HepG2 (cell line): ENCODE data around the gene CDK10. TPM values are rescaled to one million over a fixed set of nuclear protein-coding genes. Genes with fewer than 3 reads are reported as not detected.

Experiments
- ARNT2 ChIP-seq: sonication (generic); formaldehyde crosslinking; IDR thresholded peaks from 2 replicates; pipeline ENCODE4 v1.8.0; 2022; ENCODE audit warnings: mild to moderate bottlenecking, low read depth, missing genetic modification reagents, moderate library complexity
- ARNTL ChIP-seq: sonication (generic); formaldehyde crosslinking; IDR thresholded peaks from 2 replicates; pipeline ENCODE4 v1.4.0; 2020; ENCODE audit warnings: mild to moderate bottlenecking, missing genetic modification reagents
- CAMTA2 ChIP-seq: sonication (generic); formaldehyde crosslinking; IDR thresholded peaks from 2 replicates; pipeline ENCODE4 v1.4.0; 2020; ENCODE audit warnings: mild to moderate bottlenecking, missing genetic modification reagents, borderline replicate concordance
- CEBPG ChIP-seq: IDR thresholded peaks from 2 replicates; pipeline ENCODE4 v1.6.1; 2016
- IRX3 ChIP-seq: sonication (generic); formaldehyde crosslinking; IDR thresholded peaks from 2 replicates; pipeline ENCODE4 v1.8.1; 2023; ENCODE audit warnings: mild to moderate bottlenecking, low read depth, missing genetic modification reagents, borderline replicate concordance
- ISL2 ChIP-seq: sonication (generic); formaldehyde crosslinking; IDR thresholded peaks from 2 replicates; pipeline ENCODE4 v1.5.0; 2020; ENCODE audit warnings: missing genetic modification reagents
- JDP2 ChIP-seq: sonication (generic); formaldehyde crosslinking; IDR thresholded peaks from 2 replicates; pipeline ENCODE4 v1.8.1; 2022; ENCODE audit warnings: missing genetic modification reagents, borderline replicate concordance
- MEF2D ChIP-seq: sonication (generic); formaldehyde crosslinking; IDR thresholded peaks from 2 replicates; pipeline ENCODE4 v1.5.1; 2020; ENCODE audit warnings: mild to moderate bottlenecking, missing genetic modification reagents
- MLLT10 ChIP-seq: sonication (generic); formaldehyde crosslinking; IDR thresholded peaks from 2 replicates; pipeline ENCODE4 v1.4.0; 2020; ENCODE audit warnings: missing genetic modification reagents
- NCOA1 ChIP-seq: sonication (generic); formaldehyde crosslinking; IDR thresholded peaks from 2 replicates; pipeline ENCODE4 v1.9.0; 2021; ENCODE audit warnings: missing genetic modification reagents
- PPARG ChIP-seq: conservative IDR thresholded peaks from 2 replicates; pipeline ENCODE4 v1.6.1; 2016; ENCODE audit warnings: missing biosample characterization, missing genetic modification reagents
- SOX6 ChIP-seq, 2 experiments: fragments of 450-650 bp in 1 of 2; sonication (generic) in 1 of 2; formaldehyde crosslinking in 1 of 2; IDR thresholded peaks; 2 replicates each; pipeline versions ENCODE4 v1.4.0 to v1.6.1; 2017 to 2020; ENCODE audit warnings: antibody characterized with exemption in 1 of 2, mild to moderate bottlenecking in 1 of 2, missing genetic modification reagents in 1 of 2
- SPEN ChIP-seq: sonication (generic); formaldehyde crosslinking; IDR thresholded peaks from 2 replicates; pipeline ENCODE4 v1.5.1; 2020; ENCODE audit warnings: low read depth, mild to moderate bottlenecking, missing genetic modification reagents
- STAT5B ChIP-seq: sonication (generic); formaldehyde crosslinking; IDR thresholded peaks from 2 replicates; pipeline ENCODE4 v1.4.0; 2020; ENCODE audit warnings: missing genetic modification reagents
- TEAD2 ChIP-seq: sonication (generic); formaldehyde crosslinking; IDR thresholded peaks from 2 replicates; pipeline ENCODE4 v1.9.0; 2021; ENCODE audit warnings: missing genetic modification reagents
- TMF1 ChIP-seq: sonication (generic); formaldehyde crosslinking; IDR thresholded peaks from 2 replicates; pipeline ENCODE4 v1.8.1; 2022; ENCODE audit warnings: low read depth, missing genetic modification reagents
- YY1 ChIP-seq: IDR thresholded peaks from 2 replicates; pipeline ENCODE4 v1.6.1; 2011; ENCODE audit warnings: low read length, low read depth, moderate library complexity, mild to moderate bottlenecking; ENCODE audit not compliant: insufficient read depth, insufficient replicate concordance
- ZFYVE20 ChIP-seq: sonication (generic); formaldehyde crosslinking; IDR thresholded peaks from 2 replicates; pipeline ENCODE4 v1.8.0; 2023; ENCODE audit warnings: low read depth, mild to moderate bottlenecking, moderate library complexity, missing genetic modification reagents, borderline replicate concordance
- ZNF230 ChIP-seq: sonication (generic); formaldehyde crosslinking; IDR thresholded peaks from 2 replicates; pipeline ENCODE4 v1.4.0; 2020; ENCODE audit warnings: mild to moderate bottlenecking, missing genetic modification reagents
- ZNF251 ChIP-seq: sonication (generic); formaldehyde crosslinking; IDR thresholded peaks from 2 replicates; pipeline ENCODE4 v1.9.0; 2021; ENCODE audit warnings: mild to moderate bottlenecking, missing genetic modification reagents
- ZNF253 ChIP-seq: sonication (generic); formaldehyde crosslinking; IDR thresholded peaks from 2 replicates; pipeline ENCODE4 v1.8.0; 2022; ENCODE audit warnings: mild to moderate bottlenecking, missing genetic modification reagents, borderline replicate concordance
- ZNF263 ChIP-seq: sonication (generic); formaldehyde crosslinking; IDR thresholded peaks from 2 replicates; pipeline ENCODE4 v1.4.0; 2020; ENCODE audit warnings: missing genetic modification reagents
- ZNF441 ChIP-seq: sonication (generic); formaldehyde crosslinking; IDR thresholded peaks from 2 replicates; pipeline ENCODE4 v1.7.0; 2021; ENCODE audit warnings: missing genetic modification reagents, borderline replicate concordance
- ZNF451 ChIP-seq: sonication (generic); formaldehyde crosslinking; IDR thresholded peaks from 2 replicates; pipeline ENCODE4 v1.5.0; 2020; ENCODE audit warnings: mild to moderate bottlenecking, missing genetic modification reagents
- ZNF496 ChIP-seq: sonication (generic); formaldehyde crosslinking; IDR thresholded peaks from 2 replicates; pipeline ENCODE4 v1.8.1; 2023; ENCODE audit warnings: mild to moderate bottlenecking, moderate library complexity, missing genetic modification reagents; ENCODE audit not compliant: insufficient replicate concordance
- ZNF572 ChIP-seq: sonication (generic); formaldehyde crosslinking; IDR thresholded peaks from 2 replicates; pipeline ENCODE4 v1.5.1; 2020; ENCODE audit warnings: mild to moderate bottlenecking, missing genetic modification reagents
- ZNF589 ChIP-seq: sonication (generic); formaldehyde crosslinking; conservative IDR thresholded peaks from 2 replicates; pipeline ENCODE4 v1.8.0; 2022; ENCODE audit warnings: mild to moderate bottlenecking, moderate library complexity, missing genetic modification reagents
- ZNF788 ChIP-seq: sonication (generic); formaldehyde crosslinking; IDR thresholded peaks from 2 replicates; pipeline ENCODE4 v1.5.0; 2020; ENCODE audit warnings: mild to moderate bottlenecking, missing genetic modification reagents, borderline replicate concordance
- polyA plus RNA-seq, 8 experiments: library from polyadenylated mRNA; depleted of rRNA in 3 of 8; stranded (reverse) in 7 of 8; unstranded in 1 of 8; fragments of >200 nt; fragmentation: Illumina TruSeq in 4 of 8; extraction: Trizol in 4 of 8; gene quantifications; 2 replicates each; pipeline versions ENCODE4 v1.2.1 to v1.2.3, GENCODE V29; 2011 to 2016; ENCODE audit warnings: low read depth in 4 of 8, missing spikeins in 1 of 8, mixed read lengths in 1 of 8; ENCODE audit not compliant: insufficient read depth in 1 of 8
- total RNA-seq, 5 experiments: library from RNA; depleted of rRNA; stranded (reverse); fragments of >200 nt; fragmentation: Illumina TruSeq; extraction: Trizol; gene quantifications; 2 replicates each; pipeline ENCODE4 v1.2.3, GENCODE V29; 2016; ENCODE audit warnings: low read depth in 1 of 5
- TF ChIP-seq, protein P1 (sequence below): sonication (generic); formaldehyde crosslinking; IDR thresholded peaks from 2 replicates; pipeline ENCODE4 v1.8.0; 2022; ENCODE audit warnings: missing genetic modification reagents, low read depth, mild to moderate bottlenecking, borderline replicate concordance
- TF ChIP-seq, protein P2 (sequence below): sonication (generic); formaldehyde crosslinking; IDR thresholded peaks from 2 replicates; pipeline ENCODE4 v1.4.0; 2020; ENCODE audit warnings: mild to moderate bottlenecking, missing genetic modification reagents

Gene CDK10
- total and polyA plus RNA-seq, 2 of the 13 experiments (the other 11 are each of a cell fraction or from before 2014, with no cell fraction given), result 2.5 to 3.9 TPM

DNA sequence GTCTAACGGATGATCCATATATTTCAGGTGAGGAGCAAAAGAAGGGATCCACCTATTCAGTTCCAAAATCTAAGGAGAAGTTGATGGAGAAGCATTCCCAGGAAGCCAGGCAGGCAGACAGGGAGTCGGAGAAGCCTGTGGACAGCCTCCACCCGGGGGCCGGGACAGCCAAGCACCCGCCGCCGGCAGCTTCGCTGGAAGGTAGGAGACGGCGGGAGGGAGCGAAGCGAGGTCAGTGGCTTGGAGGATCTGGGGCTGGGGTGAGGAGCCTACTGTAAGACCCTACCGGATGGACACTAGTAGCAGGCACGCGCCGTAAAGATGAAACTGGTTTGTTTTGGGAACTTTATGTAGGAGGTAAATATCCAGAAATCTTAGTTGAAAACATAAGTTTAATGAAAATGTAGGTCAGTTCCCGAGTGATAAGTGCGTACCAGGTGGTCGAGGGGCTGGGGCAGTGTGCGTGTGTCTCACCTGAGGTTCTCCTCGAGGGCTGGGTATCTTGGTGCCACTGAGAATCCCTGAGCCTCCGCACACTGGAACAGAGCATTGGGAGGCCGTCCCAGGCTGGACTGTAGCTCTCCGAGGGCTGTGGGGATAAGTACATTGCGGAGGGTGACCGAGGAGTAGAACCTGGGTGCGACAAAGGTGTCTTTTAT lies 28.1 kb upstream of the CDK10 start (continued):
- TF ChIP-seq, protein P1, sequence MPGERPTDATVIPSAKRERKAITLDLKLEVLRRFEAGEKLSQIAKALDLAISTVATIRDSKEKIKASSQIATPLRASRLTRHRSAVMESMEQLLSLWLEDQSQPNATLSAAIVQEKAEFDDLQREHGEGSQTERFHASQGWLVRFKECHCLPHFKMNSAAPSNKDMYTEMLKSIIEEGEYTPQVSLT (CRISPR knock-in tag), result no peak
- TF ChIP-seq ZNF251 (CRISPR knock-in tag) (no peak), MLLT10 (CRISPR knock-in tag) (no peak), IRX3 (no peak), ARNTL (CRISPR knock-in tag) (no peak), CAMTA2 (CRISPR knock-in tag) (0 out of 2 replicates have a peak, but pooled peaks have one; percentile 69), PPARG (no peak), ZNF788 (CRISPR knock-in tag) (no peak), ZNF441 (CRISPR knock-in tag) (no peak), ZNF496 (no peak), SPEN (no peak; the same call in 1 of the 2 replicates), CEBPG (no peak), ARNT2 (no peak; the same call in 1 of the 2 replicates), JDP2 (CRISPR knock-in tag) (no peak), ZNF451 (no peak), MEF2D (CRISPR knock-in tag) (0 out of 2 replicates have a peak, but pooled peaks have one; percentile 24), ZNF589 (CRISPR knock-in tag) (0 out of 2 replicates have a peak, but pooled peaks have one; percentile 51), STAT5B (CRISPR knock-in tag) (no peak), TMF1 (CRISPR knock-in tag) (0 out of 2 replicates have a peak, but pooled peaks have one; percentile 20), ZNF263 (CRISPR knock-in tag) (no peak), YY1 (no peak), ZNF230 (CRISPR knock-in tag) (no peak), SOX6 (IDR thresholded peaks at IDR 0.05) (no peak), SOX6 (CRISPR knock-in tag; IDR thresholded peaks at IDR 0.05) (peak; percentile 46; the same call in 1 of the 2 replicates), ZNF572 (CRISPR knock-in tag) (peak; percentile 93; the same call in 1 of the 2 replicates), NCOA1 (CRISPR knock-in tag) (no peak), ISL2 (CRISPR knock-in tag) (no peak), TEAD2 (CRISPR knock-in tag) (no peak), ZFYVE20 (no peak), ZNF253 (CRISPR knock-in tag) (0 out of 2 replicates have a peak, but pooled peaks have one; percentile 20)
- TF ChIP-seq, protein P2, sequence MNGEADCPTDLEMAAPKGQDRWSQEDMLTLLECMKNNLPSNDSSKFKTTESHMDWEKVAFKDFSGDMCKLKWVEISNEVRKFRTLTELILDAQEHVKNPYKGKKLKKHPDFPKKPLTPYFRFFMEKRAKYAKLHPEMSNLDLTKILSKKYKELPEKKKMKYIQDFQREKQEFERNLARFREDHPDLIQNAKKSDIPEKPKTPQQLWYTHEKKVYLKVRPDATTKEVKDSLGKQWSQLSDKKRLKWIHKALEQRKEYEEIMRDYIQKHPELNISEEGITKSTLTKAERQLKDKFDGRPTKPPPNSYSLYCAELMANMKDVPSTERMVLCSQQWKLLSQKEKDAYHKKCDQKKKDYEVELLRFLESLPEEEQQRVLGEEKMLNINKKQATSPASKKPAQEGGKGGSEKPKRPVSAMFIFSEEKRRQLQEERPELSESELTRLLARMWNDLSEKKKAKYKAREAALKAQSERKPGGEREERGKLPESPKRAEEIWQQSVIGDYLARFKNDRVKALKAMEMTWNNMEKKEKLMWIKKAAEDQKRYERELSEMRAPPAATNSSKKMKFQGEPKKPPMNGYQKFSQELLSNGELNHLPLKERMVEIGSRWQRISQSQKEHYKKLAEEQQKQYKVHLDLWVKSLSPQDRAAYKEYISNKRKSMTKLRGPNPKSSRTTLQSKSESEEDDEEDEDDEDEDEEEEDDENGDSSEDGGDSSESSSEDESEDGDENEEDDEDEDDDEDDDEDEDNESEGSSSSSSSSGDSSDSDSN (CRISPR knock-in tag), result peak; percentile 16; the same call in 1 of the 2 replicates
